H1 (cell line): ENCODE data around the gene ALPL. TPM values are rescaled to one million over a fixed set of nuclear protein-coding genes. Genes with fewer than 3 reads are reported as not detected.
A peak's percentile ranks its signal among the peaks of the same experiment; 100 is the strongest.

Experiments used
- CTCF ChIA-PET: fragments of 300-600 bp; sonication (Branson Sonifier 250); formaldehyde crosslinking; loops from one replicate; lab custom pipeline; 2021; ENCODE audit not compliant: partially characterized antibody; lab: Charles Lee
- POLR2A ChIA-PET: fragments of 300-600 bp; sonication (Branson Sonifier 250); formaldehyde crosslinking; loops from one replicate; lab custom pipeline; 2021; ENCODE audit warnings: inconsistent platforms; ENCODE audit not compliant: partially characterized antibody; lab: Charles Lee
- DNase-seq, 2 experiments: peaks; one replicate each; pipeline versions ENCODE4 v3.0.0 to v3.0.0-alpha.2; 2010 to 2022; ENCODE audit warnings: low spot score in 2 of 2, low read depth in 1 of 2, mixed read lengths in 1 of 2
- FAIRE-seq: peaks from 2 replicates; lab custom pipeline; 2011; peaks lifted over from hg19 to GRCh38; lab: Jason Lieb, UNC
- H2AFZ ChIP-seq: 2 replicates; pipeline ENCODE4 v1.8.1; 2012; ENCODE audit warnings: low read length, inconsistent platforms
- H2AK5ac ChIP-seq: 2 replicates; pipeline ENCODE4 v1.6.1; 2013; ENCODE audit warnings: low read depth, low read length
- H2BK120ac ChIP-seq: replicated peaks from 2 replicates; pipeline ENCODE3; 2013; ENCODE audit warnings: low read depth, low read length, inconsistent platforms
- H2BK12ac ChIP-seq: 2 replicates; pipeline ENCODE4 v1.6.1; 2013; ENCODE audit warnings: low read depth, low read length
- H2BK15ac ChIP-seq: 2 replicates; pipeline ENCODE4 v1.6.1; 2013; ENCODE audit warnings: low read length
- H2BK20ac ChIP-seq: 2 replicates; pipeline ENCODE4 v1.6.1; 2013; ENCODE audit warnings: low read length
- H2BK5ac ChIP-seq: 2 replicates; pipeline ENCODE4 v1.6.1; 2013; ENCODE audit warnings: low read depth, low read length
- H3K14ac ChIP-seq: 2 replicates; pipeline ENCODE4 v1.6.1; 2013; ENCODE audit warnings: inconsistent platforms; ENCODE audit not compliant: insufficient read length
- H3K18ac ChIP-seq: 2 replicates; pipeline ENCODE4 v1.6.1; 2013; ENCODE audit warnings: low read length; ENCODE audit errors: extremely low read depth
- H3K23ac ChIP-seq: 2 replicates; pipeline ENCODE4 v1.6.1; 2013; ENCODE audit warnings: inconsistent platforms; ENCODE audit not compliant: insufficient read length
- H3K23me2 ChIP-seq: 2 replicates; pipeline ENCODE4 v1.6.1; 2013; ENCODE audit warnings: low read depth, low read length
- H3K27ac ChIP-seq: 2 replicates; pipeline ENCODE4 v1.6.1; 2011; ENCODE audit warnings: low read depth, low read length, inconsistent platforms
- H3K27me3 ChIP-seq, 4 experiments: replicated peaks in 1 of 4; 1 replicate in 1 of 4; 2 replicates in 3 of 4; pipeline versions ENCODE4 v1.6.1 to v1.8.1; 2011 to 2013; ENCODE audit warnings: low read length in 3 of 4, mild to moderate bottlenecking in 3 of 4, inconsistent platforms in 2 of 4, mixed read lengths in 2 of 4, moderate library complexity in 1 of 4; ENCODE audit not compliant: control insufficient read depth in 3 of 4, insufficient read depth in 3 of 4; ENCODE audit errors: extremely low read depth in 1 of 4
- H3K36me3 ChIP-seq, 4 experiments: 2 replicates each; pipeline versions ENCODE4 v1.6.1 to v1.8.1; 2011 to 2013; ENCODE audit warnings: mild to moderate bottlenecking in 4 of 4, low read length in 3 of 4, moderate library complexity in 2 of 4, control low read depth in 1 of 4, inconsistent platforms in 1 of 4; ENCODE audit not compliant: insufficient read depth in 4 of 4, control insufficient read depth in 2 of 4
- H3K4ac ChIP-seq: replicated peaks from 2 replicates; pipeline ENCODE3; 2013; ENCODE audit warnings: low read length, low read depth, mixed read lengths, inconsistent platforms; ENCODE audit not compliant: insufficient read length
- H3K4me1 ChIP-seq, 4 experiments: replicated peaks in 1 of 4; 1 replicate in 1 of 4; 2 replicates in 3 of 4; pipeline versions ENCODE4 v1.6.1 to v1.8.1; 2011 to 2013; ENCODE audit warnings: low read length in 3 of 4, inconsistent platforms in 2 of 4, mixed read lengths in 1 of 4; ENCODE audit not compliant: insufficient read depth in 4 of 4, control insufficient read depth in 3 of 4
- H3K4me2 ChIP-seq, 2 experiments: 2 replicates each; pipeline versions ENCODE4 v1.6.1 to v1.8.1; 2011 to 2013; ENCODE audit warnings: low read depth in 2 of 2, low read length in 2 of 2, control low read depth in 1 of 2, inconsistent platforms in 1 of 2, mild to moderate bottlenecking in 1 of 2; ENCODE audit not compliant: insufficient read depth in 1 of 2
- H3K4me3 ChIP-seq, 4 experiments: fragments of 200-600, 300-600 bp in 1 of 4; sonication (generic), shearing (Covaris generic), sonication (Bioruptor Twin) in 1 of 4; 2 replicates each; pipeline versions ENCODE4 v1.5.1 to v1.8.1; 2011 to 2016; ENCODE audit warnings: low read length in 4 of 4, low read depth in 3 of 4, control low read depth in 2 of 4, inconsistent platforms in 2 of 4, mild to moderate bottlenecking in 2 of 4, mixed read lengths in 1 of 4, moderate library complexity in 1 of 4; ENCODE audit not compliant: insufficient read depth in 2 of 4; ENCODE audit errors: extremely low read depth in 1 of 4
- H3K56ac ChIP-seq: replicated peaks from 2 replicates; pipeline ENCODE3; 2013; ENCODE audit warnings: low read depth, mild to moderate bottlenecking, mixed read lengths, low read length, inconsistent platforms; ENCODE audit not compliant: insufficient read length
- H3K79me1 ChIP-seq: 2 replicates; pipeline ENCODE4 v1.6.1; 2013; ENCODE audit warnings: low read depth, low read length, control low read depth
- H3K79me2 ChIP-seq, 2 experiments: 2 replicates each; pipeline versions ENCODE4 v1.6.1 to v1.8.1; 2012 to 2013; ENCODE audit warnings: low read length in 2 of 2, mild to moderate bottlenecking in 2 of 2, inconsistent platforms in 1 of 2; ENCODE audit not compliant: insufficient read depth in 2 of 2, control insufficient read depth in 1 of 2
- H3K9ac ChIP-seq, 4 experiments: replicated peaks in 1 of 4; 1 replicate in 1 of 4; 2 replicates in 3 of 4; pipeline versions ENCODE4 v1.6.1 to v1.8.1; 2011 to 2013; ENCODE audit warnings: low read depth in 3 of 4, low read length in 3 of 4, control low read depth in 2 of 4, mild to moderate bottlenecking in 2 of 4, moderate library complexity in 2 of 4, inconsistent platforms in 1 of 4; ENCODE audit errors: extremely low read depth in 1 of 4
- H3K9me3 ChIP-seq, 2 experiments: 2 replicates each; pipeline versions ENCODE4 v1.6.1 to v1.8.1; 2012 to 2013; ENCODE audit warnings: mild to moderate bottlenecking in 2 of 2, moderate library complexity in 2 of 2, control low read depth in 1 of 2, inconsistent platforms in 1 of 2, low read depth in 1 of 2, low read length in 1 of 2, mixed read lengths in 1 of 2; ENCODE audit not compliant: insufficient read depth in 2 of 2
- H4K20me1 ChIP-seq, 2 experiments: replicated peaks in 1 of 2; 2 replicates each; pipeline versions ENCODE3 to v1.8.1; 2011 to 2013; ENCODE audit warnings: inconsistent platforms in 2 of 2, low read length in 2 of 2, mild to moderate bottlenecking in 1 of 2; ENCODE audit not compliant: insufficient read depth in 2 of 2, control insufficient read depth in 1 of 2
- H4K5ac ChIP-seq: 2 replicates; pipeline ENCODE4 v1.6.1; 2013; ENCODE audit warnings: low read length, low read depth, mixed read lengths, inconsistent platforms; ENCODE audit not compliant: insufficient read length
- H4K8ac ChIP-seq: 2 replicates; pipeline ENCODE4 v1.8.0; 2013; ENCODE audit warnings: mild to moderate bottlenecking, moderate library complexity, low read length, inconsistent platforms; ENCODE audit not compliant: insufficient read depth; ENCODE audit errors: extremely low read depth
- H4K91ac ChIP-seq: replicated peaks from 2 replicates; pipeline ENCODE3; 2013; ENCODE audit warnings: low read length, mixed read lengths, inconsistent platforms; ENCODE audit not compliant: insufficient read length
- ATF2 ChIP-seq: IDR thresholded peaks from 2 replicates; pipeline ENCODE4 v1.6.1; 2012; ENCODE audit warnings: low read length, inconsistent platforms
- CBX5 ChIP-seq: fragments of 300-800, 300-1000 bp; sonication (generic); IDR thresholded peaks from 2 replicates; pipeline ENCODE4 v1.7.1; 2016; ENCODE audit warnings: antibody characterized with exemption, low read length, low read depth
- CBX8 ChIP-seq: fragments of 300-800, 300-1000 bp; sonication (generic); IDR thresholded peaks from 2 replicates; pipeline ENCODE4 v1.7.1; 2016; ENCODE audit warnings: low read depth, low read length, borderline replicate concordance
- CTCF ChIP-seq, 3 experiments: IDR thresholded peaks; 1 replicate in 2 of 3; 2 replicates in 1 of 3; pipeline versions ENCODE4 v1.5.1 to v1.6.1; 2011; ENCODE audit warnings: low read length in 3 of 3, mild to moderate bottlenecking in 3 of 3, inconsistent platforms in 2 of 3, low read depth in 1 of 3, moderate library complexity in 1 of 3; ENCODE audit not compliant: insufficient read depth in 1 of 3; ENCODE audit errors: control extremely low read depth in 1 of 3
- FOSL1 ChIP-seq: IDR thresholded peaks from 2 replicates; pipeline ENCODE4 v1.6.1; 2011; ENCODE audit warnings: mild to moderate bottlenecking, low read depth, low read length, moderate library complexity; ENCODE audit not compliant: insufficient read depth
- JUND ChIP-seq: IDR thresholded peaks from 2 replicates; pipeline ENCODE4 v1.6.1; 2011; ENCODE audit warnings: mild to moderate bottlenecking, improper control_type of control experiment, low read length
- TAF1 ChIP-seq: IDR thresholded peaks from 2 replicates; pipeline ENCODE4 v1.6.1; 2011; ENCODE audit warnings: mild to moderate bottlenecking, low read depth, low read length
- YY1 ChIP-seq: IDR thresholded peaks from 2 replicates; pipeline ENCODE4 v1.6.1; 2011; ENCODE audit warnings: low read depth, mild to moderate bottlenecking, low read length
- WGBS, 2 experiments: shearing (Covaris generic) in 1 of 2; methylation state at CpG; one replicate each; pipeline versions ENCODE4 v1.1.6 to v1.1.7; 2013 to 2015; ENCODE audit warnings: low lambda C conversion rate in 2 of 2, mixed read lengths in 2 of 2, inconsistent platforms in 1 of 2, low coverage in 1 of 2, missing lambda C conversion rate in 1 of 2; ENCODE audit not compliant: insufficient replicate concordance in 2 of 2, insufficient coverage in 1 of 2, insufficient read length in 1 of 2; ENCODE audit errors: extremely low coverage in 1 of 2, missing lambda C conversion rate in 1 of 2; 5-methylcytosine and 5-hydroxymethylcytosine counted together
- polyA plus RNA-seq, 7 experiments: library from polyadenylated mRNA; depleted of rRNA in 3 of 7; stranded (reverse) in 5 of 7; unstranded in 2 of 7; fragments of >200 nt in 5 of 7; fragments of 200-250 nt in 2 of 7; gene quantifications; 1 replicate in 5 of 7; 2 replicates in 1 of 7; 4 replicates in 1 of 7; pipeline versions ENCODE4 v1.2.1 to v1.2.3, GENCODE V29; 2011 to 2013; ENCODE audit warnings: missing spikeins in 2 of 7, mixed read lengths in 2 of 7
- total RNA-seq: library from RNA; stranded (reverse); fragmentation: NEBNext Ultra II Directional; extraction: Animal tissue kit (Norgen Biotek cat#: 25700); gene quantifications from 2 replicates; pipeline ENCODE4 v1.2.1, GENCODE V29; 2021

ALPL gene
- total and polyA plus RNA-seq, 2 of the 8 experiments (the other 6 are each of a cell fraction or from before 2014, with no cell fraction given): 175 to 362 TPM

GRCh38 chr1:21497466-21498061 lies 11.7 kb upstream of the ALPL start:
- peaks cover 0 to 5% (median 4%) of the 10 kb centered on the region in 4 experiments; a peak in 6 of 7 replicates for H3K4me1 ChIP-seq
- WGBS, 2 experiments: 40% methylated on average over 7 of the region's 7 CpGs; no CpG with 5 or more reads in 1 of the 2 experiments
- H3K27ac ChIP-seq: no peak overlapping the region
- H2AK5ac ChIP-seq: no peak overlapping the region
- no peak overlapping the region for H3K4me3 ChIP-seq
- no peak overlapping the region for H3K4ac ChIP-seq
- no peaks in the 10 kb centered on the region; a peak in 1 of 7 replicates for H3K27me3 ChIP-seq
- peak overlapping the region; percentile 78 for H2BK15ac ChIP-seq
- H2BK12ac ChIP-seq: peak overlapping the region; percentile 35; the same call in 1 of the 2 replicates
- peaks cover 2 to 4% of the 10 kb centered on the region in 2 experiments; a peak in 1 of 4 replicates for H3K9me3 ChIP-seq
- no peak overlapping the region for H3K14ac ChIP-seq
- H3K79me1 ChIP-seq: no peaks in the 10 kb centered on the region
- ChIA-PET POLR2A (no interaction called here), CTCF (interaction anchor here (0.8 to 6.6 kb wide), 2 partner anchors 127 to 280 kb away, joined by 3 to 47 read pairs; no protein-coding TSS in a partner anchor)
- no peak overlapping the region for H3K56ac ChIP-seq
- no peak overlapping the region for H4K91ac ChIP-seq
- no peak overlapping the region for H4K5ac ChIP-seq
- H3K79me2 ChIP-seq: no peaks in the 10 kb centered on the region
- H3K4me2 ChIP-seq: peak overlapping the region in 1 of 2 experiments; percentile 35; a peak in 1 of 4 replicates
- H3K18ac ChIP-seq: no peak overlapping the region
- H4K8ac ChIP-seq: no peak overlapping the region
- H3K23me2 ChIP-seq: no peaks in the 10 kb centered on the region
- DNase-seq (peak in 1 of 2 experiments; percentile 70), FAIRE-seq (peak; percentile 84)
- no peak overlapping the region for H2BK5ac ChIP-seq
- 0 out of 2 replicates have a peak overlapping the region, but pooled peaks have one; percentile 29 for H2AFZ ChIP-seq
- H4K20me1 ChIP-seq: no peaks in the 10 kb centered on the region
- H3K23ac ChIP-seq: no peak overlapping the region
- H2BK20ac ChIP-seq: peak overlapping the region; percentile 87; the same call in 1 of the 2 replicates
- no peak overlapping the region for H2BK120ac ChIP-seq
- H3K9ac ChIP-seq: no peak overlapping the region; a peak in 1 of 7 replicates
- H3K36me3 ChIP-seq: no peaks in the 10 kb centered on the region
- TF ChIP-seq CTCF (IDR thresholded peaks at IDR 0.05; ENCODE audit: control extremely low read depth in 1 of 3, insufficient read depth in 1 of 3, low read depth in 1 of 3, low read length in 3 of 3) (peak; percentile 45 to 51 (median 49)), TAF1 (no peak), FOSL1 (no peak), JUND (no peak), YY1 (no peak), CBX8 (no peak), ATF2 (no peak), CBX5 (no peak)
